Measurements from ENCODE around the gene PIGO.

PIGO gene

GRCh38 chr9:35059438-35059837 lies 37.0 kb downstream of the PIGO start:
- ChIA-PET POLR2A (interaction anchor here (1.7 kb wide), 1 partner anchor 12 kb away, joined by 9 read pairs; the partner anchor contains the start of gene VCP), CTCF (interaction anchor here (1.4 to 2.6 kb wide), 4 partner anchors 8 to 37 kb away, joined by 4 to 13 read pairs (median 6); partner anchors contain the start of genes PIGO and VCP)
- no peak overlapping the region for H3K4me3 ChIP-seq (ENCODE audit: low read depth, low read length)
- TF ChIP-seq CTCF (IDR thresholded peaks at IDR 0.05; ENCODE audit: insufficient read depth, low read length, missing control alignments) = no peak
- DNase-seq (ENCODE audit: low read depth, low spot score) = no peak

- CTCF ChIA-PET = interaction anchor here (1.1 to 1.2 kb wide), 2 partner anchors 11 to 39 kb away, joined by 3 to 5 read pairs; partner anchors contain the start of gene PIGO
- TF ChIP-seq CTCF (IDR thresholded peaks at IDR 0.05; ENCODE audit: insufficient read depth, low read length, missing control alignments) = no peak
- H3K4me3 ChIP-seq (ENCODE audit: low read depth, low read length) = no peak overlapping the region
- no peak for DNase-seq (ENCODE audit: low read depth, low spot score)
- POLR2A ChIA-PET = interaction anchor here (1.0 kb wide), 2 partner anchors 14 to 15 kb away, joined by 3 to 6 read pairs; partner anchors contain the start of gene VCP
These were observed 39.1 kb downstream of the PIGO start for GRCh38 chr9:35057271-35057620.

GRCh38 chr9:35056571-35057270 lies 39.7 kb downstream of the PIGO start:
- ChIA-PET CTCF (interaction anchor here (1.1 to 1.2 kb wide), 2 partner anchors 11 to 40 kb away, joined by 3 to 5 read pairs; partner anchors contain the start of gene PIGO), POLR2A (interaction anchor here (0.9 to 1.0 kb wide), 3 partner anchors 10 to 16 kb away, joined by 3 to 6 read pairs (median 4); partner anchors contain the start of gene VCP)
- H3K4me3 ChIP-seq (ENCODE audit: low read depth, low read length) = no peak overlapping the region
- DNase-seq (ENCODE audit: low read depth, low spot score) = no peak
- no peak for TF ChIP-seq CTCF (IDR thresholded peaks at IDR 0.05; ENCODE audit: insufficient read depth, low read length, missing control alignments)

- no peak for TF ChIP-seq CTCF (IDR thresholded peaks at IDR 0.05; ENCODE audit: insufficient read depth, low read length, missing control alignments)
- CTCF ChIA-PET = no interaction called here
- DNase-seq (ENCODE audit: low read depth, low spot score) = no peak
- H3K4me3 ChIP-seq (ENCODE audit: low read depth, low read length) = no peak overlapping the region
- POLR2A ChIA-PET = no interaction called here
These were observed 41.3 kb downstream of the PIGO start for GRCh38 chr9:35054871-35055644.

- no peak for TF ChIP-seq CTCF (IDR thresholded peaks at IDR 0.05; ENCODE audit: insufficient read depth, low read length, missing control alignments)
- no peak for DNase-seq (ENCODE audit: low read depth, low spot score)
- CTCF ChIA-PET = interaction anchor here (1.9 to 5.8 kb wide), 3 partner anchors 9 to 157 kb away, joined by 9 to 102 read pairs (median 40); a partner anchor contains a TSS
- POLR2A ChIA-PET = no interaction called here
- H3K4me3 ChIP-seq (ENCODE audit: low read depth, low read length) = no peak overlapping the region
These were observed 42.1 kb downstream of the PIGO start for GRCh38 chr9:35054185-35054835.
